Hepatocyte (in vitro differentiated cells): ENCODE measurements around the gene PNPT1.

Source experiments
- EZH2 ChIP-seq: fragments of 200-600 bp; sonication (generic); IDR thresholded peaks from 2 replicates; pipeline ENCODE4 v1.6.1; 2016; ENCODE audit warnings: antibody characterized with exemption, mild to moderate bottlenecking, borderline replicate concordance
- TF ChIP-seq, protein P1 (sequence below): fragments of 200-600 bp; sonication (generic); IDR thresholded peaks from 2 replicates; pipeline ENCODE4 v1.5.1; 2016; ENCODE audit warnings: antibody characterized with exemption, mild to moderate bottlenecking; ENCODE audit not compliant: poor library complexity

DNA sequence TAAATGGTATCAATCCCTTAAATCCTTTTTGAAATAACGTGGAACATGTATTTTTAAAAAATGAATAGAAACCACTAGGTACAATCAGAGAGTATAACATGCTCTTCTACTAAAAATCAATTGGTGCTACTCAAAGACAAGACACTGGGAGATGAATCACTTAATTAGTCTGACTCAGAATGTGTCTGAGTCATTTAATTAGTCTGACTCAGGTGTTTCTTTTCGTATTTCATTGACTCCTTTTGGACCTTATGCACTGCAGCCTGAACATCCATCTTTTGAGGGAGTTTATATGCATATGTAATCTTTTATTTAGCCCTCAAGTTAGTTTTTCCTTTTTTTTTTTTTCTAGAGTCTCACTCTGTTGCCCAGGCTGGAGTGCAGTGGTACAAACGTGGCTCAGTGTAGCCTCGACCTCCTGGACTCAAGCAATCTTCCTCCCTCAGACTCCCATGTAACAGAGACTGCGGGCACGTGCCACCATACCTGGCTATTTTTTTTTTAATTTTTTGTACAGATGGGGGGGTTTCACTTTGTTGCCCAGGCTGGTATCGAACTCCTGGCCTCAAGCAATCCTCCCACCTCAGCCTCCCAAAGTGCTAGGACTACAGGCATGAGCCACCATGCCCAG, 102.7 kb downstream of the PNPT1 start:
- TF ChIP-seq EZH2 = no peak
- TF ChIP-seq, protein P1, sequence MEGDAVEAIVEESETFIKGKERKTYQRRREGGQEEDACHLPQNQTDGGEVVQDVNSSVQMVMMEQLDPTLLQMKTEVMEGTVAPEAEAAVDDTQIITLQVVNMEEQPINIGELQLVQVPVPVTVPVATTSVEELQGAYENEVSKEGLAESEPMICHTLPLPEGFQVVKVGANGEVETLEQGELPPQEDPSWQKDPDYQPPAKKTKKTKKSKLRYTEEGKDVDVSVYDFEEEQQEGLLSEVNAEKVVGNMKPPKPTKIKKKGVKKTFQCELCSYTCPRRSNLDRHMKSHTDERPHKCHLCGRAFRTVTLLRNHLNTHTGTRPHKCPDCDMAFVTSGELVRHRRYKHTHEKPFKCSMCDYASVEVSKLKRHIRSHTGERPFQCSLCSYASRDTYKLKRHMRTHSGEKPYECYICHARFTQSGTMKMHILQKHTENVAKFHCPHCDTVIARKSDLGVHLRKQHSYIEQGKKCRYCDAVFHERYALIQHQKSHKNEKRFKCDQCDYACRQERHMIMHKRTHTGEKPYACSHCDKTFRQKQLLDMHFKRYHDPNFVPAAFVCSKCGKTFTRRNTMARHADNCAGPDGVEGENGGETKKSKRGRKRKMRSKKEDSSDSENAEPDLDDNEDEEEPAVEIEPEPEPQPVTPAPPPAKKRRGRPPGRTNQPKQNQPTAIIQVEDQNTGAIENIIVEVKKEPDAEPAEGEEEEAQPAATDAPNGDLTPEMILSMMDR = no peak
